Endothelial cell of umbilical vein (primary cell): ENCODE measurements around the gene CLCN6. TPM values are rescaled to one million over a fixed set of nuclear protein-coding genes. Genes with fewer than 3 reads are reported as not detected.

ENCODE experiments used
- BruUV-seq: library from RNA; stranded (reverse); fragments of 400-500 nt; replicated peaks from 2 replicates; lab custom pipeline; 2021; lab: Mats Ljungman, UMichigan
- CTCF ChIA-PET: fragments of 300-600, 350-600 bp; sonication (Branson Sonifier 250); formaldehyde crosslinking; loops from one replicate; lab custom pipeline; 2021; ENCODE audit warnings: antibody characterized with exemption, inconsistent platforms; lab: Charles Lee
- POLR2A ChIA-PET: fragments of 300-600, 350-600 bp; sonication (Branson Sonifier 250); formaldehyde crosslinking; loops from one replicate; lab custom pipeline; 2021; ENCODE audit warnings: antibody characterized with exemption, inconsistent platforms; lab: Charles Lee
- DNase-seq: peaks from one replicate; pipeline ENCODE4 v3.0.0-alpha.2; 2011; ENCODE audit warnings: low read depth, low spot score
- FAIRE-seq: peaks from 2 replicates; lab custom pipeline; 2011; peaks lifted over from hg19 to GRCh38; lab: Jason Lieb, UNC
- H2AFZ ChIP-seq: 2 replicates; pipeline ENCODE4 v1.6.0; 2012; ENCODE audit warnings: low read depth, low read length, control low read depth, inconsistent platforms
- H3K27ac ChIP-seq: 2 replicates; pipeline ENCODE4 v1.5.1; 2011; ENCODE audit warnings: low read depth, mild to moderate bottlenecking, control low read depth, low read length, moderate library complexity; ENCODE audit not compliant: insufficient read depth
- H3K27me3 ChIP-seq, 2 experiments: 2 replicates each; pipeline versions ENCODE4 v1.6.0 to v1.6.1; 2011; ENCODE audit warnings: low read length in 2 of 2, mixed read lengths in 1 of 2; ENCODE audit not compliant: control insufficient read depth in 2 of 2, insufficient read depth in 2 of 2
- H3K36me3 ChIP-seq, 2 experiments: 2 replicates in 1 of 2; 3 replicates in 1 of 2; pipeline ENCODE4 v1.5.1; 2011; ENCODE audit warnings: low read length in 2 of 2, mild to moderate bottlenecking in 1 of 2, moderate library complexity in 1 of 2; ENCODE audit not compliant: control insufficient read depth in 2 of 2, insufficient read depth in 2 of 2; ENCODE audit errors: extremely low read depth in 1 of 2
- H3K4me1 ChIP-seq: 3 replicates; pipeline ENCODE4 v1.5.1; 2011; ENCODE audit warnings: mild to moderate bottlenecking, low read length; ENCODE audit not compliant: control insufficient read depth, insufficient read depth; ENCODE audit errors: extremely low read depth
- H3K4me2 ChIP-seq: 2 replicates; pipeline ENCODE4 v1.6.1; 2011; ENCODE audit warnings: low read length, control low read depth, mixed read lengths; ENCODE audit not compliant: insufficient read depth
- H3K4me3 ChIP-seq, 3 experiments: fragments of 200-600 bp in 1 of 3; sonication (generic), shearing (Covaris generic) in 1 of 3; replicated peaks in 1 of 3; 2 replicates each; pipeline ENCODE4 v1.5.1; 2011 to 2016; ENCODE audit warnings: control low read depth in 3 of 3, low read length in 3 of 3, mild to moderate bottlenecking in 2 of 3, inconsistent platforms in 1 of 3, low read depth in 1 of 3, moderate library complexity in 1 of 3; ENCODE audit not compliant: insufficient read depth in 1 of 3
- H3K79me2 ChIP-seq: 2 replicates; pipeline ENCODE4 v1.6.0; 2012; ENCODE audit warnings: low read length, inconsistent platforms; ENCODE audit not compliant: control insufficient read depth, insufficient read depth
- H3K9ac ChIP-seq: replicated peaks from 2 replicates; pipeline ENCODE3; 2011; ENCODE audit warnings: low read length, control low read depth; ENCODE audit not compliant: insufficient read depth; ENCODE audit errors: extremely low read depth
- H3K9me1 ChIP-seq: replicated peaks from 3 replicates; pipeline ENCODE4 v1.6.0; 2011; ENCODE audit warnings: mild to moderate bottlenecking, low read length; ENCODE audit not compliant: control insufficient read depth, insufficient read depth; ENCODE audit errors: extremely low read depth
- H3K9me3 ChIP-seq: replicated peaks from 2 replicates; pipeline ENCODE4 v1.5.1; 2012; ENCODE audit warnings: low read length, inconsistent platforms; ENCODE audit not compliant: control insufficient read depth, insufficient read depth
- H4K20me1 ChIP-seq: replicated peaks from 2 replicates; pipeline ENCODE3; 2011; ENCODE audit warnings: mild to moderate bottlenecking, low read length; ENCODE audit not compliant: control insufficient read depth, insufficient read depth; ENCODE audit errors: extremely low read depth
- CTCF ChIP-seq, 2 donors: IDR thresholded peaks; 1 replicate in 1 of 2; 2 replicates in 1 of 2; pipeline ENCODE4 v1.5.1; 2011; ENCODE audit warnings: low read length in 2 of 2, mild to moderate bottlenecking in 2 of 2, moderate library complexity in 2 of 2, control low read depth in 1 of 2, inconsistent platforms in 1 of 2, low read depth in 1 of 2; ENCODE audit not compliant: insufficient read depth in 1 of 2; ENCODE audit errors: extremely low read depth in 1 of 2
- EZH2 ChIP-seq: IDR thresholded peaks from 2 replicates; pipeline ENCODE4 v1.6.1; 2012; ENCODE audit warnings: borderline replicate concordance, low read depth, mild to moderate bottlenecking, moderate library complexity, low read length, inconsistent platforms; ENCODE audit not compliant: severe bottlenecking
- FOS ChIP-seq: IDR thresholded peaks from 2 replicates; pipeline ENCODE4 v1.6.1; 2011; ENCODE audit warnings: mild to moderate bottlenecking, low read length, moderate library complexity, borderline replicate concordance; ENCODE audit not compliant: insufficient read depth
- GATA2 ChIP-seq: IDR thresholded peaks from 2 replicates; pipeline ENCODE4 v1.7.0; 2011; ENCODE audit warnings: low read depth, mild to moderate bottlenecking, moderate library complexity, mixed read lengths, low read length; ENCODE audit not compliant: insufficient read length, insufficient read depth
- JUN ChIP-seq: IDR thresholded peaks from 2 replicates; pipeline ENCODE4 v1.6.1; 2011; ENCODE audit warnings: borderline replicate concordance, low read depth; ENCODE audit not compliant: insufficient read length, insufficient read depth
- MYC ChIP-seq: IDR thresholded peaks from one replicate; pipeline ENCODE4 v1.6.1; 2011; ENCODE audit warnings: mild to moderate bottlenecking, low read depth, low read length
- POLR2A ChIP-seq: IDR thresholded peaks from 2 replicates; pipeline ENCODE4 v1.6.1; 2012; ENCODE audit warnings: low read depth, mild to moderate bottlenecking, control low read depth, low read length
- POLR2AphosphoS5 ChIP-seq: IDR thresholded peaks from 2 replicates; pipeline ENCODE4 v1.6.1; 2012; ENCODE audit warnings: low read depth, mild to moderate bottlenecking, control low read depth, low read length, moderate library complexity; ENCODE audit not compliant: insufficient read depth
- dilution Hi-C: fragments of 300-500 bp; cut with MboI; formaldehyde crosslinking; loops from one replicate; pipeline ENCODE4 v1.15.0; 2019; ENCODE audit warnings: low sequenced_read_pairs; ENCODE audit not compliant: extremely low pct_ligation_motif_present
- intact Hi-C: fragments of 100-400 bp; cut with micrococcal nuclease; formaldehyde crosslinking; loops from one replicate; pipeline ENCODE4 v1.10.0; 2022
- polyA plus RNA-seq, 4 experiments: library from polyadenylated mRNA; depleted of rRNA in 3 of 4; stranded (reverse) in 3 of 4; unstranded in 1 of 4; fragments of >200 nt; gene quantifications; 2 replicates each; pipeline versions ENCODE4 v1.2.1 to v1.2.3, GENCODE V29; 2011 to 2012; ENCODE audit warnings: missing spikeins in 1 of 4
- total RNA-seq: library from RNA; stranded (reverse); gene quantifications from 2 replicates; pipeline ENCODE4 v1.2.3, GENCODE V29; 2021
- TF ChIP-seq, protein P1 (sequence below): IDR thresholded peaks from 2 replicates; pipeline ENCODE4 v1.6.1; 2011; ENCODE audit not compliant: insufficient read depth, insufficient read length

Gene CLCN6
- total and polyA plus RNA-seq, 2 donors (not counting 3 experiments of a cell fraction or from before 2014, with no cell fraction given) = 20.4 to 41.2 TPM

- Histone ChIP-seq H3K79me2 (no peaks in the 10 kb centered on the region), H3K9me1 (no peaks in the 10 kb centered on the region), H4K20me1 (no peaks in the 10 kb centered on the region), H3K36me3 (no peaks in the 10 kb centered on the region), H3K4me1 (no peaks in the 10 kb centered on the region), H3K4me2 (no peak overlapping the region), H3K27me3 (peaks cover 18 to 20% of the 10 kb centered on the region in 2 experiments), H3K9me3 (no peaks in the 10 kb centered on the region), H3K4me3 (no peak overlapping the region), H3K27ac (no peak overlapping the region), H2AFZ (no peak overlapping the region), H3K9ac (no peak overlapping the region)
- POLR2A ChIA-PET = no interaction called here
- TF ChIP-seq, protein P1, sequence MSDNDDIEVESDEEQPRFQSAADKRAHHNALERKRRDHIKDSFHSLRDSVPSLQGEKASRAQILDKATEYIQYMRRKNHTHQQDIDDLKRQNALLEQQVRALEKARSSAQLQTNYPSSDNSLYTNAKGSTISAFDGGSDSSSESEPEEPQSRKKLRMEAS = no peak
- intact Hi-C loops (no loop called here), dilution Hi-C loops (no loop called here)
- BruUV-seq = no TSS peak
- CTCF ChIA-PET = interaction anchor here (1.4 to 1.6 kb wide), 2 partner anchors 14 to 19 kb away, joined by 3 to 5 read pairs; no protein-coding TSS in a partner anchor
- FAIRE-seq (no peak), DNase-seq (no peak)
Measured at GRCh38 chr1:11857164-11857851, 51.3 kb downstream of the CLCN6 start.

- FAIRE-seq = no peak
- H3K27me3 ChIP-seq = peaks cover 18 to 20% of the 10 kb centered on the region in 2 experiments
- H3K36me3 ChIP-seq = no peaks in the 10 kb centered on the region
- H3K79me2 ChIP-seq = no peaks in the 10 kb centered on the region
- ChIA-PET CTCF (interaction anchor here (1.5 kb wide), 1 partner anchor 22 kb away, joined by 4 read pairs; no protein-coding TSS in a partner anchor), POLR2A (no interaction called here)
- no peak overlapping the region for H3K4me3 ChIP-seq
- no peak for DNase-seq
- no peaks in the 10 kb centered on the region for H3K4me1 ChIP-seq
- dilution Hi-C loops (no loop called here), intact Hi-C loops (no loop called here)
- no TSS peak for BruUV-seq
- no peak overlapping the region for H3K9ac ChIP-seq
- no peak overlapping the region for H3K27ac ChIP-seq
- H3K9me1 ChIP-seq = no peaks in the 10 kb centered on the region
- TF ChIP-seq, protein P1 = no peak
- TF ChIP-seq FOS (no peak), GATA2 (no peak), POLR2AphosphoS5 (no peak), POLR2A (no peak), EZH2 (no peak), JUN (no peak), CTCF (IDR thresholded peaks at IDR 0.05; ENCODE audit: extremely low read depth in 1 of 2, insufficient read depth in 1 of 2, low read depth in 1 of 2, low read length in 2 of 2) (no peak), MYC (no peak)
- H2AFZ ChIP-seq = no peak overlapping the region
- H3K4me2 ChIP-seq = no peak overlapping the region
- H4K20me1 ChIP-seq = no peaks in the 10 kb centered on the region
- no peaks in the 10 kb centered on the region for H3K9me3 ChIP-seq
Measured at GRCh38 chr1:11858158-11858557, 52.2 kb downstream of the CLCN6 start.
